ENCODE measurements around the gene GJD4.

The GJD4 gene

GRCh38 chr10:35657621-35658020 is 52.5 kb downstream of the GJD4 start:
- DNase-seq (ENCODE audit: low read depth): no peak
